OCI-LY3 (cell line): Measurements from ENCODE around the gene MTNR1B.

ENCODE experiments used
- H2AFZ ChIP-seq: fragments of 200-600, 300-600 bp; shearing (Covaris generic); 2 replicates; pipeline ENCODE4 v1.6.0; 2014; ENCODE audit warnings: antibody characterized with exemption, low read depth, low read length
- H3K27ac ChIP-seq: fragments of 200-600, 300-600 bp; sonication (generic); 2 replicates; pipeline ENCODE4 v1.5.1; 2014; ENCODE audit warnings: mild to moderate bottlenecking, low read length, moderate library complexity, mixed read lengths
- H3K27me3 ChIP-seq: fragments of 200-600, 300-600 bp; sonication (generic); 2 replicates; pipeline ENCODE4 v1.6.1; 2014; ENCODE audit warnings: low read depth, low read length, mixed read lengths
- H3K36me3 ChIP-seq: fragments of 200-600, 300-600 bp; sonication (generic); replicated peaks from 2 replicates; pipeline ENCODE3; 2014; ENCODE audit warnings: low read depth, low read length, mixed read lengths
- H3K4me1 ChIP-seq: fragments of 300-600, 200-600 bp; sonication (generic); 2 replicates; pipeline ENCODE4 v1.6.1; 2014; ENCODE audit warnings: low read length, mixed read lengths
- H3K4me2 ChIP-seq: fragments of 200-600, 300-600 bp; sonication (generic); 2 replicates; pipeline ENCODE4 v1.6.1; 2014; ENCODE audit warnings: low read length, mixed read lengths
- H3K4me3 ChIP-seq: fragments of 300-600, 200-600 bp; sonication (generic); 2 replicates; pipeline ENCODE4 v1.5.1; 2014; ENCODE audit warnings: antibody characterized with exemption, mild to moderate bottlenecking, low read length, moderate library complexity
- H3K79me2 ChIP-seq: fragments of 300-600, 200-600 bp; shearing (Covaris generic); 2 replicates; pipeline ENCODE4 v1.6.1; 2014; ENCODE audit warnings: mild to moderate bottlenecking, low read length, mixed read lengths
- H3K9ac ChIP-seq: fragments of 300-600, 200-600 bp; shearing (Covaris generic); 2 replicates; pipeline ENCODE4 v1.6.0; 2014; ENCODE audit warnings: mild to moderate bottlenecking, low read length, moderate library complexity
- H3K9me3 ChIP-seq: fragments of 200-600, 300-600 bp; shearing (Covaris generic); 2 replicates; pipeline ENCODE4 v1.6.1; 2014; ENCODE audit warnings: low read length, mixed read lengths; ENCODE audit not compliant: insufficient read depth
- H4K20me1 ChIP-seq: fragments of 200-600, 300-600 bp; sonication (generic); 2 replicates; pipeline ENCODE4 v1.6.1; 2016; ENCODE audit warnings: low read length, mixed read lengths; ENCODE audit not compliant: insufficient read depth
- EZH2phosphoT487 ChIP-seq: fragments of 200-600 bp; shearing (Covaris generic); IDR thresholded peaks from 2 replicates; pipeline ENCODE4 v1.6.1; 2018; ENCODE audit warnings: antibody characterized with exemption, mixed run types, low read depth
- TF ChIP-seq, protein P1 (sequence below): fragments of 200-600, 300-600 bp; sonication (generic); IDR thresholded peaks from 2 replicates; pipeline ENCODE4 v1.5.1; 2014; ENCODE audit warnings: antibody characterized with exemption, low read length, low read depth

The MTNR1B gene

DNA sequence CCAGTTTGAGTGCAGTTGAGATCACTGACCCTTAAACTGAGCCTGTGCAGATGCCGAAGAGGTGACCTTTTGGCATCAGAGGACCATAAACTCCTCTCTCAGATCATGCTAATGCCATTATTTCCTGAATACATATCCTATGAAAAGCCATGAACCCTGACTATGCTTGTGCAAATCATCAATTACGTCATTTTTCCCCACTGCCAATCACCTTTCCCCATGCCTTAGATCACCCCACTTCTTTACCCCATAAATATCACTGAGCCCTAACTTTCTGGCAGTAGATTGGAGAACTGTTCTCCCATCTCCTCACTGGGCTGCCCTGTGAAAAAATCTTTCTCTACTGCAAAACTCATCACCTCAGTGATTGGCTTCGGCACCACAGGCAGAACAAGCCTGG is 32.9 kb downstream of the MTNR1B start:
- Histone ChIP-seq H3K36me3 (no peaks in the 10 kb centered on the region), H3K4me3 (no peak overlapping the region), H3K4me1 (no peaks in the 10 kb centered on the region), H4K20me1 (no peaks in the 10 kb centered on the region), H3K4me2 (no peak overlapping the region), H3K9ac (no peak overlapping the region), H3K79me2 (no peaks in the 10 kb centered on the region), H3K9me3 (no peaks in the 10 kb centered on the region), H3K27me3 (no peaks in the 10 kb centered on the region), H3K27ac (no peak overlapping the region), H2AFZ (no peak overlapping the region)
- TF ChIP-seq, protein P1, sequence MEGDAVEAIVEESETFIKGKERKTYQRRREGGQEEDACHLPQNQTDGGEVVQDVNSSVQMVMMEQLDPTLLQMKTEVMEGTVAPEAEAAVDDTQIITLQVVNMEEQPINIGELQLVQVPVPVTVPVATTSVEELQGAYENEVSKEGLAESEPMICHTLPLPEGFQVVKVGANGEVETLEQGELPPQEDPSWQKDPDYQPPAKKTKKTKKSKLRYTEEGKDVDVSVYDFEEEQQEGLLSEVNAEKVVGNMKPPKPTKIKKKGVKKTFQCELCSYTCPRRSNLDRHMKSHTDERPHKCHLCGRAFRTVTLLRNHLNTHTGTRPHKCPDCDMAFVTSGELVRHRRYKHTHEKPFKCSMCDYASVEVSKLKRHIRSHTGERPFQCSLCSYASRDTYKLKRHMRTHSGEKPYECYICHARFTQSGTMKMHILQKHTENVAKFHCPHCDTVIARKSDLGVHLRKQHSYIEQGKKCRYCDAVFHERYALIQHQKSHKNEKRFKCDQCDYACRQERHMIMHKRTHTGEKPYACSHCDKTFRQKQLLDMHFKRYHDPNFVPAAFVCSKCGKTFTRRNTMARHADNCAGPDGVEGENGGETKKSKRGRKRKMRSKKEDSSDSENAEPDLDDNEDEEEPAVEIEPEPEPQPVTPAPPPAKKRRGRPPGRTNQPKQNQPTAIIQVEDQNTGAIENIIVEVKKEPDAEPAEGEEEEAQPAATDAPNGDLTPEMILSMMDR = no peak
- no peak for TF ChIP-seq EZH2phosphoT487

DNA sequence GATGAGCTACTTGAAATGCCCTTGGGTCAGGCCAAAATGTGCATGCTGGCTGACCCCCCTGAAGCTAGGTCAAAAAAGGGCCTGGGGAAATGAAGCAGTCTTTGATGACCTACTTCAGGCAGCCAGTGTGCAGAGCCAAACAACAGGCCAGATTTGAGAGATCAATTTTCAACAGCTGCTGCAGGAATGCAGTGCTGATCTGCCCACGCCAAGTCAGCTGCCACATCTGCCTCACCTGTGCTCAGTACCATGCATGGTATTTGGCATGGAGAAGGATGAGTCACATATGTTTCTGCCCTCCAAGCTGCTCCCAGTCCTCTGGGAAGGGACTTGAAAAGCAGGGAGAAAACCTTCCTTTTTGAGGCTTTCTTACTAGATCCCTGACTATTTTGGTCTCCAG is 35.8 kb downstream of the MTNR1B start:
- Histone ChIP-seq H3K36me3 (no peaks in the 10 kb centered on the region), H2AFZ (no peak overlapping the region), H3K27ac (no peak overlapping the region), H3K4me3 (no peak overlapping the region), H3K4me1 (no peaks in the 10 kb centered on the region), H3K79me2 (no peaks in the 10 kb centered on the region), H3K9me3 (no peaks in the 10 kb centered on the region), H3K4me2 (no peak overlapping the region), H4K20me1 (no peaks in the 10 kb centered on the region), H3K9ac (no peak overlapping the region), H3K27me3 (no peaks in the 10 kb centered on the region)
- TF ChIP-seq EZH2phosphoT487 = no peak
- TF ChIP-seq, protein P1 = no peak

DNA sequence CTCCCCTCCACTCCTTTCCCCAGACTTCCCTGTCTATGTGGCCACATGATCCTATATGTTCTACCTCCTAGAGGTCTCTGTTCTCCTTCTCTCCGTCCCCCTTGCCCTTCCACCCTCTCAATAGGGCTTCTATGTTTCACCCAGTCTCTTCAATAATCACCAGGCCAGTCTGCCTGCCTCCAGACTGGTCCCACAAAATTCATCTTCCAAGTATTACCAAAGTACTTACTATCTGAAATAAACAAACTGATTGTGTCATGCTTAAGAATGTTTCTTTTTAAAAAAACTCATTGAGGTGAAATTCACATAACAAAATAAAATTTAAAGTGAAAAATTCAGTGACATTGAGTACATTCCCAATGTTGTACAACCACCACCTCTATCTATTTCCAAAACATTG is 44.2 kb downstream of the MTNR1B start:
- no peaks in the 10 kb centered on the region for H3K79me2 ChIP-seq
- H2AFZ ChIP-seq = no peak overlapping the region
- no peaks in the 10 kb centered on the region for H3K36me3 ChIP-seq
- no peak overlapping the region for H3K4me2 ChIP-seq
- TF ChIP-seq, protein P1 = no peak
- no peak for TF ChIP-seq EZH2phosphoT487
- no peaks in the 10 kb centered on the region for H4K20me1 ChIP-seq
- H3K9ac ChIP-seq = no peak overlapping the region
- no peak overlapping the region for H3K4me3 ChIP-seq
- no peaks in the 10 kb centered on the region for H3K4me1 ChIP-seq
- H3K27ac ChIP-seq = no peak overlapping the region
- 0 out of 2 replicates have a peak, but pooled peaks cover 6% of the 10 kb centered on the region for H3K9me3 ChIP-seq
- no peaks in the 10 kb centered on the region for H3K27me3 ChIP-seq

DNA sequence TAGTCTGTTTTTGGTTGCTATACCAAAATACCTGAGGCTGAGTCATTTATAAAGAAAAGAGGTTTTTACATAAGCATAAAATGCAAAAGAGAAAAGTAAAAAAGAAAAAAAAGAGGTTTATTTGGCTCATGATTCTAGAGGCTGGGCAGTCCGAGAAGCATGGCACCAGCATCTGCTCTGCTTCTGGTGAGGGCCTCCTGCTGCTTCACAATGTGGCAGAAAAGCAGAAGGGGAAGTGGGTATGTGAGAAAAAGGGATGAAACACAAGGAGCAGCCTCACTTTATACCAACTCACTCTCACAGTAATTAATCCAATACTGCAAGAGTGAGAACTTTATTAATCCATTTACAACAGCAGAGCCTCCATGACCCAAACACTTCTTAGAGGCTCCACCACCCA is 47.1 kb downstream of the MTNR1B start:
- TF ChIP-seq, protein P1 = no peak
- TF ChIP-seq EZH2phosphoT487 = no peak
- H3K9me3 ChIP-seq = 0 out of 2 replicates have a peak, but pooled peaks cover 6% of the 10 kb centered on the region
- H3K4me3 ChIP-seq = no peak overlapping the region

More for the DNA sequence above, 47.1 kb downstream of the MTNR1B start:
- no peak overlapping the region for H3K9ac ChIP-seq
- no peak overlapping the region for H2AFZ ChIP-seq
- no peaks in the 10 kb centered on the region for H4K20me1 ChIP-seq
- H3K4me2 ChIP-seq = no peak overlapping the region
- H3K79me2 ChIP-seq = no peaks in the 10 kb centered on the region
- no peaks in the 10 kb centered on the region for H3K27me3 ChIP-seq
- no peaks in the 10 kb centered on the region for H3K36me3 ChIP-seq
- H3K4me1 ChIP-seq = no peaks in the 10 kb centered on the region
- H3K27ac ChIP-seq = no peak overlapping the region
